SW 1271 (cell line): Measurements from ENCODE around the gene CAMK2N2.
"Not testable (repeated sequence)": the region's sequence is repeated elsewhere in the genome, so short reads cannot be mapped to it uniquely, and the experiment has no call there.

Experiments
- DNase-seq, 2 experiments: peaks; one replicate each; lab custom pipeline; 2025; lab: John Stamatoyannopoulos, UW

CAMK2N2 gene

GRCh38 chr3:184275381-184275701, 14.0 kb upstream of the CAMK2N2 start:
- no peak for DNase-seq

- no peak for DNase-seq
These were observed 10.9 kb upstream of the CAMK2N2 start for GRCh38 chr3:184272269-184272668.

- DNase-seq: not testable (repeated sequence)
These were observed 5.9 kb upstream of the CAMK2N2 start for GRCh38 chr3:184267249-184267648.

GRCh38 chr3:184262764-184263179, 1.4 kb upstream of the CAMK2N2 start:
- no peak for DNase-seq

GRCh38 chr3:184261854-184262763, 756 bp upstream of the CAMK2N2 start:
- peak in 1 of 2 experiments; percentile 80 for DNase-seq

GRCh38 chr3:184260724-184261269, 556 bp downstream of the CAMK2N2 start:
- no peak for DNase-seq

GRCh38 chr3:184259878-184260723, 1.3 kb downstream of the CAMK2N2 start:
- peak in 1 of 2 experiments; percentile 34 for DNase-seq

DNA sequence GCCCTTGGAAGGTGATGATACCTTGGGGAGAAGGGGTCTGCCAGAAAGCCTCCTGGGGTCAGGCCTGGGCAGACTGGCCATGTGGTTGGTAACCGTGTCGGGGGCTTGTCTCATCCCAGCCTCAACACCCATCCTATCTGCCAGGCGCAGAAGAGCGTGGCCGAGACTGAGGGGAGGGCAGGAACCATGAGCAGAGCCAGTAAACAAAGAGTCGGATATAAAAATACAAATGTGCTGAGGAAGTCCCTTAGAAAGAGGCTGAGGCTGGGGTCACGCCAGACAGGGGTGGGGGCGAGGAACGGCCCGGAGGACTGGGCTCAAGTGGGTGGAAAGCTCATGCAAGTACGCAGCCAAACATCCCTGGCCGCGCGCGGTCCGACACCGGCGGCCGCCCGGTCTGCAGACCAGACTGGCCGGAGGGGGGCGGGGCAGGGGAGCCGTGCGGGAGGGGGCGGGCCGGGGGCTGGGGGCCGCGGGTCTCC, 1.9 kb downstream of the CAMK2N2 start:
- no peak for DNase-seq

DNA sequence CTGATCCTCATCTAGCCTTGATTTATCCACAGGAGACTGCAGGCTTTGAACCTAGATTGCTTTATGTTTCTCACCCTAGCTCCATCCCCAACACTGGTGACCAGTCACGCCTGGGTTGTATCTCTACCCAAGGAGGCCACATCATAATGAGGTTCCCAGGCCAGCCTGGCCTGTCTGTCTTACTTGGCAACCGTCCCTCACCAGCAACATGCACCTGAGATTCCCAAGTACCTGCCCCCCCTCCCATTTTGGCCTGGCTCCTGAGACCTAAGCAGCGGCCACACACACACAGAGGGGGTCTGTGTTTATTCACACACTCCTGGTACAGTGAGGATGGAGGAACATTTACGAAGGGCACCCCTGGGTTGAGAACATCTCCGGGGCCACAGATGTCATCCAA, 2.4 kb downstream of the CAMK2N2 start:
- DNase-seq: no peak

- DNase-seq: no peak
These were observed 4.1 kb downstream of the CAMK2N2 start for GRCh38 chr3:184257083-184257915.

DNA sequence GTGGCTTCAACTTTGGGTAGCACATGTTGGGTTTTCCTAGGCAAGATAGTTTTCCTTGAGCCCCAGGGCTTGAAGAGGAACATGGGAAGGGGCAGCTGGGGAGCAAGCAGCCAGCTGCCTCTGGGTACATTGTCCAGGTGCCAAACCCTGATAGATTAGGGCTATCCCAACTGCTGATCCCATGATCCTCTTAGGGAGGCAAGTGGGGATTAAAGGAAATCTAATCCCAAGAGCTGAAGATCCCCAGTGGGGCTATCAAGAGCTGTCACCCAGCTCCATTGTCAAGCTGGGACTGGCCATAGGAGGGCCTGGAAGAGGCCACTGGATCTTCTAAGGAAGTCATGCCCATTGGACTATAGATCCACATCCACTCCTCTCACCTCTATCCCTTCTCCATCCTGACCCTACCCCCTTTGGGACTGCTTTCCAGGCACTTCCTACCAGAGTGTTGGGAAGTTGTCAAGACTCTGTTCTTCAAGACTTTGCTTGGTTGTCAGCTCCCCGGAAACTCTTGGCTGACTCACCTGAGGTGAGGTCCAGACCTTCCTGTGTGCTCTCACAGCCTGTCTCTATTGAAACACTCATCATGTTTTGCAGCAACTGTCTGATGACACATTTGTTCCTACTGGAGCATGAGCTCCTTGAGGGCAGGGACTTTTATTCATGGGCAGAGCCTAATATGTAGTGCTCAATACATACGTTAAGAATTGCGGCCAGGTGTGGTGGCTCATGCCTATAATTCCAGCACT, 5.9 kb downstream of the CAMK2N2 start:
- DNase-seq: no peak

- DNase-seq: peak; percentile 74 to 93
These were observed 11.1 kb downstream of the CAMK2N2 start for GRCh38 chr3:184250167-184250828.

DNA sequence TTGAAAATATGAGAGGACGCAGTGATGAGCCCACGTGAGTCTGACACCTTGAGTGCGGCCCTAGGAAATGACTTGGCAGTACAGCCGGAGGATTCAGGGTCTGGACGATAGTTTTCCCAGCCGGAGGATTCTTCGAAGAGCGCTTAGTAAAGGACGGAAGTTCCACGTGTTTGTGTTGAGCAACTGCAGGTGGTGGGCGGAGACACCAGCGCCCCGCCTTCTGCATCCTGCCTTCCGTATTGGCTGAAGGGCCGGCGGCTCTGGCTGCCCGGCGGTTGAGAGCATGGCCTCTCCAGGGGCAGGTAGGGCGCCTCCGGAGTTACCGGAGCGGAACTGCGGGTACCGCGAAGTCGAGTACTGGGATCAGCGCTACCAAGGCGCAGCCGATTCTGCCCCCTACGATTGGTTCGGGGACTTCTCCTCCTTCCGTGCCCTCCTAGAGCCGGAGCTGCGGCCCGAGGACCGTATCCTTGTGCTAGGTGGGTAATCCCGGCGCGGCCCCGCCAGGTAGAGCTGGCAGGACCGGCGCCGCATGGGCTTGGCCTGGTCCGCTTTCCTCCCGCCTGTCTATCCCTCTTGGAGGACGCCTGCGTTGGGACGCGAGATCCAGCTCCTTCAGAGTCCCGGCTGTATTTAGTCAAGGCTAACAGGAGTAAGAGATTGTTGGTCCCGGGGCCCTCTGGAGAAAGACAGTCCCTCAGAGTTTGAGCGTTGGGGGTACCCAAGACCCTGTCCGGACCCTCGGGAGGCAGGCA, 11.8 kb downstream of the CAMK2N2 start, which contains the start of gene EEF1AKMT4:
Gene EEF1AKMT4 (plus strand): TSS at position 261 of the 755 bp plus-strand sequence. CDS start 23 bp downstream, at position 284.
- peak; percentile 93 to 98 for DNase-seq

DNA sequence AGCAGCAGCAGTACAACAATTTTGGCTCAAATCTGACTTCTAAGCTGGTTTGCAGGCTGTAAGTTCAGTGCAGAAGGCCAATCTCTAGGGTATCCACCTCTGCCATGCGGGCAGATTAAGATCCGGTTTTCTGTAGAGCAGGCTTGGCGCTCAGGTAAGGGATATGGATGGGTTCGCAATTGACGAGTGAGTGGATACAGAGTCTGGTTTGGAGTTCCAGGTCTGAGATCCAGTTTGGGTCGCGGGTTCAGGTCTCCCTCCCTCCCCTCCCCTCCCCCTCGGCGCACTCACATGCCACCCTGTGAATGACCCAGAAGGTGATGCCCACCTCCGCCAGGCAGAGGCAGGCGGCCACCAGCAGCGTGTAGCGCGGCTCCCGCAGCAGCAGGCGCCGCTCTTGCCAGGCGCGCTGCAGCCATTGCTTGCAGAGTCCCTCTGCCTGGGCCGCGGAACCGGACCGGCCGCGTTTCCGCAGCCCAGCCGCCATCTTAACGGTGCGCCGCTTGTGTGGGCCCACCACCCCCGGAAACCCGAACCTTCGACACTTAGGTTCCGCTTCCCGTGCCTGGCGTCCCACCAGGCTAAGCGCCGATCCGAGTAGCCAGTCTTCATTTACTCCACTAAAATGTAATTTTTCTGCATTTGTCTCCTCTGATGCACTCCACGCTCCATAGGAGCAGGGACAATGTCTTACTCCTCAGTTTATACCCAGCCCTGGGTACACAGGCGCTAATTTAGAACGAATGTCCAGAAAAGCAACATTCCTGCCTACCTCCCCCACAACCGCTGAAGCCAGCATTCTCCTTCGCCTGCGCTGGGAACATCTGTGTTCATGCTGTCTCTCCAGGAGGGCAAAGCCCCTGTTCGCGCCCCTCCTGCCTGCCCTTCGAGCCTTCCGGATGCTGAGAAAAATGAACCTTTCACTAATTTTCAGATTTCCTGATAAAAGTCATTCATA, 12.6 kb downstream of the CAMK2N2 start, which contains the start of gene ALG3:
Gene ALG3 (minus strand): TSS at position 509 of the 958 bp plus-strand sequence. CDS start 22 bp downstream, at position 487.
- peak; percentile 37 to 71 for DNase-seq

- no peak for DNase-seq
These were observed 19.1 kb downstream of the CAMK2N2 start for GRCh38 chr3:184242297-184242685.

DNA sequence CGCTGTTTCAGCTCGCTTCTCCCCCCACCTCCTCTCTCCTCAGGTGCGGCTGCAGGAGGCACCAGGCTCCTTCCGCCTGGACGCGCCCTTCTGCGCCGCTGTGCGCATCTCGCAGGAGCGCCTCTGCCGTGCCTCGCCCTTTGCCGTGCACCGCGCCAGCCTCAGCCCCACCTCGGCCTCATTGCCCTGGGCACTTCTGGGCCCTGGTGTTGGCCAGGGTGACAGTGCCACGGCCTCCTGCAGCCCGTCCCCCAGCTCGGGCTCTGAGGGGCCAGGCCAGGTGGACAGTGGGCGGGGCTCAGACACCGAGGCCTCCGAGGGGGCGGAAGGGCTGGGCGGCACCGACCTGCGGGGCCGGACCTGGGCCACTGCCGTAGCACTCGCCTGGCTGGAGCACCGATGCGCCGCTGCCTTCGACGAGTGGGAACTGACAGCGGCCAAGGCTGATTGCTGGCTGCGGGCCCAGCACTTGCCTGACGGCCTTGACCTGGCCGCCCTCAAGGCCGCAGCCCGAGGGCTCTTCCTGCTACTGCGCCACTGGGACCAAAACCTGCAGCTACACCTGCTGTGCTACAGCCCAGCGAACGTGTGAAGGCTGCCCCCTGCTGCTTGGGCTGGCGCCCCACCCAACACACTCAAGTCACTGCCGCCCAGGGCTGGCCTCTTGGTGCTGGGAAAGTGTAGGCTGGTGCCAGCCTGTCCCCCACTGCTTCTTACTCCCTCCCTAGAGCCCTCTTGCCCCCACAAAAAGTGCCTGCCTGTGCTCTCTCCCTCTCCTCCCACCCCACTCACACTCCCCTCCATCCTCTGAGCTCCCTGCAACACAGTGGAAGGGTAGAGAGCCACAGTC, 19.7 kb downstream of the CAMK2N2 start:
- DNase-seq: peak in 1 of 2 experiments; percentile 28

DNA sequence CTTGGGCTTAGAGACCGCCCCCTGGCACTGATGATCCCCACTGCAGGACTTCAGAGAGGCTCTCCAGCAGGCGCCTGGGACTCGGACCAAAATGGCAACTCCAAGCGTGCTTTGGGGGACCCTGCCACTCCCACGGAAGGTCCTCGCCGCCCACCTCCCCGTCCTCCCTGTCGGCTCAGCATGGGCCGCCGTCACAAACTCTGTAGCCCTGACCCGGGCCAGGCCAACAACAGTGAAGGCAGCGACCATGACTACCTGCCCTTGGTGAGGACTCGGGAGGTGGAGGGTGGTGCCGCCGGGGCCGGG, 20.3 kb downstream of the CAMK2N2 start:
- no peak for DNase-seq
